NCI-H345 treated with DMSO at 0.1 percent for 48 hours (cell line): ENCODE data around the gene NSMCE1.
"Not testable (repeated sequence)": the region's sequence is repeated elsewhere in the genome, so short reads cannot be mapped to it uniquely, and the experiment has no call there.

Experiments
- DNase-seq: peaks from one replicate; lab custom pipeline; 2025; ENCODE audit not compliant: unreplicated experiment; lab: John Stamatoyannopoulos, UW

NSMCE1 gene

DNA sequence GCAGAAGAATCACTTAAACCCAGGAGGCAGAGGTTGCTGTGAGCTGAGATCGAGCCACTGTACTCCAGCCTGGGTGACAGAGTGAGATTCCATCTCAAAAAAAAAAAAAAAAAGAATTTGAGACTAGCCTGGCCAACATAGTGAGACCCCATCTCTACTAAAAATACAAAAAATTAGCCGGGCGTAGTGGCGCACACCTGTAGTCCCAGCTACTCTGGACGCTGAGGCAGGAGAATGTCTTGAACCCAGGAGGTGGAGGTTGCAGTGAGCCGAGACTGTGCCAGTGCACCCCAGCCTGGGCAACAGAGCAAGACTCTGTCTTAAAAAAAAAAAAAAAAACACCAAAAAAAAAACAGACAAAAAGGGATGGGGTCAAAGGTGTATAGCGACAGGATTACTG is 4.1 kb upstream of the NSMCE1 start:
- DNase-seq, result not testable (repeated sequence)

- DNase-seq, result no peak
Observed at GRCh38 chr16:27272076-27272475, 3.5 kb upstream of the NSMCE1 start.

DNA sequence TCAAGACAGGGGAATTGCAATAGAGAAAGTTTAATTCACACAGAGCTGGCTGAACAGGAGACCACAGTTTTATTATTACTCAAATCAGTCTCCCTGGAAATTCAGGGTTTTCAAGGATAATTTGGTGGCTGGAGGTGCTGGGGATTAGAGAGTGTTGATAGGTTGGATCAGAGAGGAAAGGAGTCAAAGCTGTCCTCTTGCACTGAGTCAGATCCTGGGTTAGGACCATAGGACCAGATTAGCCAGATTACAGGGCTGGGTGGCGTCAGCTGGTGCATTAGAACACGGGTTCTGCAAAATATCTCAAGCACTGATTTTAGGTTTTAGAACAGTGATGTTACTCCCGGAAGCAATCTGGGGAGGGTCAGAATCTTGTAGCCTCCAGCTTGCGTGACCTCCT is 1.8 kb upstream of the NSMCE1 start:
- no peak for DNase-seq

DNA sequence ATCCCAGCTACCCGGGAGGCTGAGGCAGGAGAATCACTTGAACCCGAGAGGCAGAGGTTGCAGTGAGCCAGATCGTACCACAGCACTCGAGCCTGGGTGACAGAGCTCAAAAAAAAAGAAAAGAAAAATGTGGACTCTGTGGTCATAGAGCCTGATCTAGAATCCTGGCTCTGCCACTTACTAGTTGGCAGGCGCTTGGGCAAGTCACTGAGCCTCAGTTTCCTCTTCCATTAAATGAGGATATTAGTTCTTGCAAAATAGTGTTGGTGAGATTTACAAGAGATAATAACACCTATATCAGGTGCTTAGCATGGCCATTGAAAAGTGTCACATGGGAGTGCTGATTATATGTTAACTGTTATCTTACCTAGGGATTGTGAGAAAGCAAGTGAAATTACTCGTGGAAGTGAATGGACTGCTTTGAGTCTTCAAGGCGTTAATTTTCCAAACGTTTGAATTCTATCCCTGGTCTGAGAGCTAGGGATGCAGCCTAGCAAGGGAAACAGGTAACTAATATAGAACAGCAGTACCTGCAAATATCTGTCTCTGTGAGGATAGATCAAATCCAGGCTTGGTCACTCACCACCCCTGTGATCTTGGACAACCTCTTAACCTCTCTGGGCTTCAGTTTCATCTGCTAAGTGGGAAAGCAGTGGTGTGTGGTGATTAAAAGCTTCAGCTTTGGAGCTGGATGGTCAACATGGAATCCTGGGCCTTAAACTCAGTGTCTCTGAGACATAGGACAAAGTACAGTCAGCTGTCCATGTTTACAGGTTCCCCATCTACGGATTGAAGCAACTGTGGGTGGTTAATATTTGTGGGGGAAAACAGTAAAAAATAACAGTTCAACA is 953 bp upstream of the NSMCE1 start:
- no peak for DNase-seq

DNA sequence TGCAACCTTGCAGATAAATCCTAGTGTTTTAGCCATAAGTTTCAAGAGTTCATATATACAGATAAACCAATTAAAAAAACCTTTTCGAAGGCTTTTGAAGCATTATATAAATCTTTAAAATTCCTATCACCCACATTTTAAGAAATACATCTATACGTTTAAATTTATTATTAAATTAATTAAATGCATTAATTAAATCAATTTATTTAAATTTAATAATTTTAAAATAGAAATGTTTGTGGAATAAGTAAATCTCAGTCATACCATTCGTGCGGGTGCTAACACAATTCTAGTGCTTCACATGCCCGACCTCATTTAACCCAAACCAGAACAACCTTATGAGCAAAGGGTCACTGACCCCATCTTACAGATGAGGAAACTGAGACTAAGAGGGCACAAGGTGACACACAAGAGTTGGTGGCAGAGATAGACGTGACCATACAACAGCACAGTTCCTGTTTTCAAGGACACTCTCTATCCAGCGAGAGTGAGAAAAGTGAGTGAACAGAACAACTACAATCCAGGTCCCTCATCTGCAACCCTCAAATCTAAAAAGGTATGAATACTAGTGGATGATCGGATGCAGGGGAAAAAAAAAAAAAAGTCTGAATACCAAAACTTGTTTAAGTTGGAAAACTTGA is 1.4 kb downstream of the NSMCE1 start:
- no peak for DNase-seq

GRCh38 chr16:27265982-27266381 is 2.6 kb downstream of the NSMCE1 start:
- DNase-seq, result no peak

GRCh38 chr16:27264151-27264550 is 4.4 kb downstream of the NSMCE1 start:
- DNase-seq, result no peak

GRCh38 chr16:27262904-27263423 is 5.6 kb downstream of the NSMCE1 start:
- DNase-seq, result not testable (repeated sequence)

GRCh38 chr16:27259710-27260109 is 8.9 kb downstream of the NSMCE1 start:
- DNase-seq, result no peak

GRCh38 chr16:27258241-27258734 is 10.3 kb downstream of the NSMCE1 start:
- no peak for DNase-seq

DNA sequence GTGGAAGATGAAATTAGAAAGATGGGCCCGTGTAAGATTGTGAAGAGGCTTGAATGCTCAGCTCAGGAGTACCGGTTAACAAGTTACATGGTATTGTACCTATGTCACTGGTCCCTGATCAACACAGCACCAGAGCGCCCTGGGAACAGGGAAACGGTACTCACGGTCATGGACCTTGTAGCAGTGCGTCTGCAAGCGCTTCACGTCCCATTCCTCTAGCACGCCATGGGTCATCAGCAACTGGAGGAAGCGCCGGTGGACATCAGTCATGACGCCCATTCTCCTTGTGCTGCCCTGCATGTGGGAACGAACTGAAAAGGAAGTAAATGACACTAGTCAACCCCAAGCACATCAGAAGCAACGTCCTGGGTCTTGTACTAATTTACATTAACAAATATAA is 11.3 kb downstream of the NSMCE1 start:
- DNase-seq, result no peak

DNA sequence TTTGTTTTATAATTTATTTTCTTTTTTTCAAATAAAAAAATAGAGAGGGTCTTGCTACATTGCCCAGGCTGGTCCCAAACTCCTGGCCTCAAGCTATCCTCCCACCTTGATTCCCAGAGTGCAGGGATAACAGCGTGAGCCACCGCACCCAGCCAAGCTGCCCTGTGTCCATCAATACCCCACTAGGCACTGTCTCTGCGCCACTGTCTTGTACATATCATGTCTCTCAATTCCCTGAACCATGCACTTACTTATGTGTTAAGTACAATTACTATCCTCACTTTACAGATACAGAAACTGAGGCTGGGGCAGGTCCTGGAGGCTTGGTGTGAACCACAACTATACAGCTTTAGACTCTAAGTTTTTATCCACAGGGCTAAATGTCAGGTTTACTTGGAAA is 11.7 kb downstream of the NSMCE1 start:
- no peak for DNase-seq

DNA sequence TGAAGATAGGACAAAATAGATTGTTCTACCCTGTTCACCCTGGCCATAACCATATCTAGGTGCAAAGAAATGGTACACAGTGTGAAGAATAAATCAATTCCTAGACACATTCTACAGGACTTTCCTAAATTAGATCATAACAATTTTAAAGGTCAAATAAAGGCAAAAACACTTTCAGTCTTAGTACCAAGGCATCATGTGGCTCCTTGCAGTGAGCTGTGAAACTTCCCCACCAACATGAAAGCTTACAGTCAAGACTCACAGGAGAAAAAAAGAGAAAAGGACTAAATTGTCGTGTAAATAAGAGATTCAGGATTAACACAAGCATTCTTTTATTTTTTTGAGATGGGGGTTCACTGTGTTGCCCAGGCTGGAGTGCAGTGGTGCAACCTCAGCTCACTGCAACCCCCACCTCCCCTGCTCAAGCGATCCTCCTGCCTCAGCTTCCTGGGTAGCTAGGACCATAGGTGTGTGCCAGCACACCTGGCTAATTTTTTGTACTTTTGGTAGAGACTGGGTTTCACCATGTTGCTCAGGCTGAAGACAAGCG is 14.2 kb downstream of the NSMCE1 start:
- DNase-seq, result no peak

GRCh38 chr16:27253526-27253930 is 15.0 kb downstream of the NSMCE1 start:
- no peak for DNase-seq

DNA sequence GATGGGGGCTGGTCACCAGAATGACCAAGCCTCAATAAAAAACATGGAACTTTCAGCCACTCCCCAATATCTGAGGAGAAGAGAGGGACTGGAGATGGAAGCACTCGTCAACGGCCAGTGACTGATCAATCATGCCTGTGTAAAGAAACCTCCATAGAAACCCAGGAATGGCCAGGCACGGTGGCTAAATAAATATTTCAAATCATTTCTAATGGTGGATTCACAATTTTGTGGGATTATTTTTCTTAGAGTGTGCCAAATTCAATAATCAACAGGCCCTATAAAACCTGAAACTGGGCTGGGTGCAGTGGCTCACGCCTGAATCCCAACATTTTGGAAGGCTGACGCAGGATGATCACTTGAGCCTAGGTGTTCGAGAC is 16.4 kb downstream of the NSMCE1 start:
- no peak for DNase-seq

DNA sequence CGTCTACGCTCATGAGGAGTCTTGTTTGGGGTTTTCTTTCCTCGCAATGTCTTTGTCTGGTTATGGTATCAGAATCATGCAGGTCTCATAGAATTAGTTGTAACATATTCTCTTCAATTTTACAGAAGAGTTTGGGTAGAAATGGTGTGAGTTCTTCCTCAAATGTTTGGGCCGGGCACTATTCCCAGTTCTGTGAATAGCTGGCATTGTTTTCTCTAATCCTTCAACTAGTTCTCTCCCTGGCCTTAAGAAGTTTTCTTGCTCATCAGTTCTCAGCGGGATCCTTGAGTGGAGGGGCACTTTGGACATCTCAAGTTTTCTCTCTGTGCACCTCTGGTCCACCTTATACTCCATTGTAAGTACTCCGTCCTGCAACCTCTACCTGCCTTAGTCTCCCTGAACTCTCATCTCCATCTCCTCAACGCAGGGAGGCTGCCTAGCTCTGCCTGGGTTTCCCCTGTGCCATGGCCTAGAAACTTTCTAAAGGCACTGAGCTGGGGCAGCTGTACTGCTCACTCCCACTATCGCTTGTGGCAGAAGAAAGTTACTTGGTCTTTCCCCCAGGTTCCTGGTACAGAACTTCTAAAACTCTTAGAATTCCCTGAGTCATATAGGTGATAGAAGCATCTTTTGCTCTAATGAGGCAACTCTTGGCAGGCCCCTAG is 16.9 kb downstream of the NSMCE1 start:
- DNase-seq, result no peak

DNA sequence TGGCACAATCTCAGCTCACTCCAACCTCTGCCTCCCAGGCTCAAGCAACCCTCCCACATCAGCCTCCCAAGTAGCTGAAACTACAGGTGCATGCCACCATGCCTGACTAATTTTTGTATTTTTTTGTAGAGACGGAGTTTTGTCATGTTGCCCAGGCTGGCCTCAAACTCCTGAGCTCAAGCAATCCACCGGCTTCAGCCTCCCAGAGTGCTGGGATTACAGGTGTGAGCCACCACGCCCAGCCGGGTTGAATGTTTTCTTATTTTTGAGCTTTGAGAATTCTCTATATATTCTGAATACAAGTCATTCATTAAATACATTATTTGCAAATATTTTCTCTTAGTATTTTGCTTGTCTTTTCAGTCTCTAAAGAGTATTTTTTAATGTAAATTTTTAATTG is 19.7 kb downstream of the NSMCE1 start:
- DNase-seq, result not testable (repeated sequence)

GRCh38 chr16:27248036-27248435 is 20.5 kb downstream of the NSMCE1 start:
- no peak for DNase-seq

DNA sequence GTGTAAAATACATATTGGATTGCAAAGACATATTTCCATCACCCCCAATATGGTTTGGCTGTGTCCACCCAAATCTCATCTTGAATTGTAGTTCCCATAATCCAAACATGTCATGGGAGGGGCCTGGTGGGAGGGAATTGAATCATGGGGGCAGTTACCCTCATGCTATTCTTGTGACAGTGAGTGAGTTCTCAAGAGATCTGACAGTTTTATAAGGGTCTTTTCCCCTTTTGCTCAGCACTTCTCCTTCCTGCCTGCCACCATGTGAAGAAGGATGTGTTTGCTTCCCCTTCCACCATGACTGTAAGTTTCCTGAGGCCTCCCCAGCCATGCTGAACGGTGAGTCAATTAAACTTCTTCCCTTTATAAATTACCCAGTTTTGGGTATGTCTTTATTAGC is 21.5 kb downstream of the NSMCE1 start:
- DNase-seq, result not testable (repeated sequence)

- DNase-seq, result no peak
Observed at GRCh38 chr16:27246439-27246838, 22.1 kb downstream of the NSMCE1 start.
